ENCODE data around the gene B4GALT5. TPM values are rescaled to one million over a fixed set of nuclear protein-coding genes. Genes with fewer than 3 reads are reported as not detected.

Gene B4GALT5
- total RNA-seq, 3 donors from 2014 or later = 16.8 to 33.8 (median 22.1) TPM

GRCh38 chr20:49758781-49759180 is 45.1 kb upstream of the B4GALT5 start:
- intact Hi-C loops (cut with DNase I; ENCODE audit: low total_unique reads) = no loop called here
- no peak overlapping the region for H3K4me3 ChIP-seq
- no peak for DNase-seq (ENCODE audit: low spot score in 2 of 2)

DNA sequence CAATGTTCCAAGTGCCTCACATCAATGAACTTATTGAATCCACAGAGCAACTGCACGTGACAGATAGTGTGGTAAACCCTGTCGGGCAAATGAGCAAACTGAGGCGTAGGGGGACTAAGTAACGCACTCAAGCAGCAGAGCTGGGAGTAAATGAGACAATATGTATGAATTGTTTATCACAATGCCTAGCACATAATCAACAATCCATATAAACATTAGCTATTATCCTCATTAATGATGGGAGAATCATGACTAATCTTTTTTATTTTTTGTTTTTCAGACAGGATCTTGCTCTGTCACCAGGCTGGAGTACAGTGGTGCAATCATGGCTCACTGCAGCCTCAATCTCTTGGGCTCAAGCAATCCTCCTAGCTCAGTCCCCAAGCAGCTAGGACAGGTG is 43.9 kb upstream of the B4GALT5 start:
- H3K27me3 ChIP-seq = no peaks in the 10 kb centered on the region
- H3K4me3 ChIP-seq = no peak overlapping the region
- H3K9me3 ChIP-seq = no peaks in the 10 kb centered on the region
- intact Hi-C loops (cut with DNase I; ENCODE audit: low total_unique reads) = no loop called here
- no peak overlapping the region for H3K27ac ChIP-seq
- H3K36me3 ChIP-seq = no peaks in the 10 kb centered on the region
- TF ChIP-seq POLR2A (IDR thresholded peaks at IDR 0.05) (no peak), POLR2AphosphoS5 (IDR thresholded peaks at IDR 0.05) (no peak)
- TF ChIP-seq, protein P1, sequence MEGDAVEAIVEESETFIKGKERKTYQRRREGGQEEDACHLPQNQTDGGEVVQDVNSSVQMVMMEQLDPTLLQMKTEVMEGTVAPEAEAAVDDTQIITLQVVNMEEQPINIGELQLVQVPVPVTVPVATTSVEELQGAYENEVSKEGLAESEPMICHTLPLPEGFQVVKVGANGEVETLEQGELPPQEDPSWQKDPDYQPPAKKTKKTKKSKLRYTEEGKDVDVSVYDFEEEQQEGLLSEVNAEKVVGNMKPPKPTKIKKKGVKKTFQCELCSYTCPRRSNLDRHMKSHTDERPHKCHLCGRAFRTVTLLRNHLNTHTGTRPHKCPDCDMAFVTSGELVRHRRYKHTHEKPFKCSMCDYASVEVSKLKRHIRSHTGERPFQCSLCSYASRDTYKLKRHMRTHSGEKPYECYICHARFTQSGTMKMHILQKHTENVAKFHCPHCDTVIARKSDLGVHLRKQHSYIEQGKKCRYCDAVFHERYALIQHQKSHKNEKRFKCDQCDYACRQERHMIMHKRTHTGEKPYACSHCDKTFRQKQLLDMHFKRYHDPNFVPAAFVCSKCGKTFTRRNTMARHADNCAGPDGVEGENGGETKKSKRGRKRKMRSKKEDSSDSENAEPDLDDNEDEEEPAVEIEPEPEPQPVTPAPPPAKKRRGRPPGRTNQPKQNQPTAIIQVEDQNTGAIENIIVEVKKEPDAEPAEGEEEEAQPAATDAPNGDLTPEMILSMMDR (IDR thresholded peaks at IDR 0.05) = no peak
- DNase-seq (ENCODE audit: low spot score in 2 of 2) = no peak
- no peaks in the 10 kb centered on the region for H3K4me1 ChIP-seq

More at GRCh38 chr20:49758781-49759180, 45.1 kb upstream of the B4GALT5 start:
- no peaks in the 10 kb centered on the region for H3K27me3 ChIP-seq
- no peaks in the 10 kb centered on the region for H3K36me3 ChIP-seq
- TF ChIP-seq, protein P1 (IDR thresholded peaks at IDR 0.05) = no peak
- TF ChIP-seq POLR2A (IDR thresholded peaks at IDR 0.05) (no peak), POLR2AphosphoS5 (IDR thresholded peaks at IDR 0.05) (no peak)
- no peaks in the 10 kb centered on the region for H3K4me1 ChIP-seq
- H3K9me3 ChIP-seq = no peaks in the 10 kb centered on the region
- peak overlapping the region; percentile 16 to 77 for H3K27ac ChIP-seq

DNA sequence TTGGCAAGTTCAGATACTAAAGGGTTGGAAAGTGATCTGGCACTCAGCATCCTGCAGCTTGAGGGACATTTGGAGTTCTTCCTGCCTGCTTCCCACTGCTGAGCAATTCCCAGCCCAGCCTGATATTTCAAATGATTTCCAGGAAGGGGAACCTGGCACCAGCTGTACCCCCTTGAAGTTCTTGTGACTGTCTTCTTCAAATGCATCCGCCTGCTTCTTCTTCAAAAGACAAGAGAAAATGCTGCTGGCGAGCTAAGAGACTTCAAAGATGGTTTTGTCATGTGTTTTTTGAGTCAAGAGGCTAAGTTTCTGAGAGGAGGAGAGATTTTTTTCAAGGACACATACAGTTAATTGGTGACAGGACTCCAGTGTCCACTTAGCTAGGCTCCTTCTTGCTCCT is 42.6 kb upstream of the B4GALT5 start:
- DNase-seq (ENCODE audit: low spot score in 2 of 2) = no peak
- TF ChIP-seq POLR2A (IDR thresholded peaks at IDR 0.05) (no peak), POLR2AphosphoS5 (IDR thresholded peaks at IDR 0.05) (no peak)
- TF ChIP-seq, protein P1 (IDR thresholded peaks at IDR 0.05) = no peak
- H3K4me3 ChIP-seq = no peak overlapping the region
- no peaks in the 10 kb centered on the region for H3K9me3 ChIP-seq
- H3K27me3 ChIP-seq = no peaks in the 10 kb centered on the region
- H3K4me1 ChIP-seq = no peaks in the 10 kb centered on the region
- peak overlapping the region; percentile 30 to 40 for H3K27ac ChIP-seq
- H3K36me3 ChIP-seq = no peaks in the 10 kb centered on the region
- intact Hi-C loops (cut with DNase I; ENCODE audit: low total_unique reads) = no loop called here

DNA sequence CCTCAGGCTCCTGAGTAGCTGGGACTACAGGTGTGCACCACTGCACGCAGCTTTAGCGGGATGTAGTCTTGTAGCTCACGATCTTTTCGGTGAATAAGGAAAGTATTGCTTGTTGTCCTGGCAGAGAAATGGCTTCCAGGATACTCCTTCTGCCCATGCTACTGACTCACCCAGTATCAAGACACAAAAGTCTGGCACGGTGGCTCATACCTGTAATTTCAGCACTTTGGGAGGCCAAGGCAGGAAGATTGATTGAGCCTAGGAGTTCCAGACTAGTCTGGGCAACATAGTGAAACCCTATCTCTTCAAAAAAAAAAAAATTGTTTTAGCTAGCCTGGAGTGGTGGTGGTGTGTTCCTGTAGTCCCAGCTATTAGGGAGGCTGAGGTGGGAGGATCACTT is 40.9 kb upstream of the B4GALT5 start:
- TF ChIP-seq, protein P1 (IDR thresholded peaks at IDR 0.05) = no peak
- TF ChIP-seq POLR2AphosphoS5 (IDR thresholded peaks at IDR 0.05) = no peak
- no peak for TF ChIP-seq POLR2A (IDR thresholded peaks at IDR 0.05)
- intact Hi-C loops (cut with DNase I; ENCODE audit: low total_unique reads) = no loop called here
- Histone ChIP-seq H3K9me3 (no peaks in the 10 kb centered on the region), H3K4me3 (no peak overlapping the region), H3K4me1 (peaks cover 0 to 4% of the 10 kb centered on the region in 2 donors), H3K36me3 (no peaks in the 10 kb centered on the region), H3K27me3 (no peaks in the 10 kb centered on the region), H3K27ac (no peak overlapping the region)
- DNase-seq (ENCODE audit: low spot score in 2 of 2) = no peak

DNA sequence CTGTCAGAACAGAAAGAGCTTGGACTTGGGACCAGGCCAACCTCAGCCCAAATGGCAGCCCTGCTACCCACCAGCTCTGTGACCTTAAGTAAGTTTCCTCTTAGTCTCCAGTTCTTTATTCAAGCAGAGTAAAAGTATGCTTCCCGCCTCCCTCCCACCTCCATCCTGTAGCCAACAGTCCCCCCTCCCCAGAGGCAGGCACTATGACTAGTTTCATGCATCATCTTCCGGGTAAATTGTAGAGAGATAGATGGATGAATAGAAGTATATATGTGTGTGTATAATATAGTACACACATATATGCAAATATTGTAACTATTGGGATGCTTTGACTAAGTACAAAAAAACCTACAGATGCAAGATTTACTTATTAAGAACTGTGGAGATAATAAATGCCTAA is 39.5 kb upstream of the B4GALT5 start:
- Histone ChIP-seq H3K27me3 (no peaks in the 10 kb centered on the region), H3K9me3 (no peaks in the 10 kb centered on the region), H3K4me3 (no peak overlapping the region), H3K27ac (peak overlapping the region; percentile 11 to 70), H3K4me1 (peaks cover 2 to 11% of the 10 kb centered on the region in 2 donors), H3K36me3 (no peaks in the 10 kb centered on the region)
- intact Hi-C loops (cut with DNase I; ENCODE audit: low total_unique reads) = no loop called here
- DNase-seq (ENCODE audit: low spot score in 2 of 2) = no peak
- TF ChIP-seq POLR2A (IDR thresholded peaks at IDR 0.05) = no peak
- no peak for TF ChIP-seq POLR2AphosphoS5 (IDR thresholded peaks at IDR 0.05)
- TF ChIP-seq, protein P1 (IDR thresholded peaks at IDR 0.05) = no peak

All from breast epithelium (tissue), 4 donors.